IMR-90 (cell line): ENCODE measurements around the gene ZNF385B. TPM values are rescaled to one million over a fixed set of nuclear protein-coding genes. Genes with fewer than 3 reads are reported as not detected.

Source experiments
- ATAC-seq: fragments of 200-7000 bp; cut with Tn5 transposase; 2 replicates; pipeline ENCODE4 v1.9.1; 2020; ENCODE audit warnings: low read depth, mild to moderate bottlenecking, moderate library complexity
- BruUV-seq: library from RNA; stranded (reverse); fragments of 400-500 nt; replicated peaks from 2 replicates; lab custom pipeline; 2021; lab: Mats Ljungman, UMichigan
- CTCF ChIA-PET: fragments of 300-600 bp; formaldehyde crosslinking; extraction: SDS; loops from one replicate; lab custom pipeline; 2021; ENCODE audit warnings: antibody characterized with exemption; lab: Yijun Ruan, JAX
- POLR2A ChIA-PET: fragments of 300-600 bp; sonication (Branson Sonifier 250); formaldehyde crosslinking; loops from one replicate; lab custom pipeline; 2022; ENCODE audit warnings: antibody characterized with exemption; ENCODE audit not compliant: unreplicated experiment; lab: Charles Lee
- DNase-seq: peaks from one replicate; pipeline ENCODE4 v3.0.0; 2013
- H2AFZ ChIP-seq: replicated peaks from 2 replicates; pipeline ENCODE3; 2013; ENCODE audit warnings: low read length, mild to moderate bottlenecking; ENCODE audit not compliant: poor library complexity
- H2AK5ac ChIP-seq: 2 replicates; pipeline ENCODE4 v1.6.1; 2013; ENCODE audit warnings: low read depth, low read length, inconsistent platforms
- H2AK9ac ChIP-seq: replicated peaks from 2 replicates; pipeline ENCODE3; 2013; ENCODE audit warnings: mild to moderate bottlenecking, low read depth, low read length, moderate library complexity; ENCODE audit not compliant: poor library complexity
- H2BK120ac ChIP-seq: 2 replicates; pipeline ENCODE4 v1.6.1; 2013; ENCODE audit warnings: low read depth, low read length, inconsistent platforms
- H2BK15ac ChIP-seq: 3 replicates; pipeline ENCODE4 v1.6.1; 2013; ENCODE audit warnings: low read depth, low read length, inconsistent platforms
- H2BK20ac ChIP-seq: 2 replicates; pipeline ENCODE4 v1.6.1; 2013; ENCODE audit warnings: low read depth, mild to moderate bottlenecking, inconsistent platforms, low read length, moderate library complexity
- H2BK5ac ChIP-seq: 2 replicates; pipeline ENCODE4 v1.6.1; 2013; ENCODE audit warnings: mild to moderate bottlenecking, low read depth, low read length, inconsistent platforms; ENCODE audit not compliant: poor library complexity, severe bottlenecking
- H3K14ac ChIP-seq: replicated peaks from 2 replicates; pipeline ENCODE4 v1.6.1; 2013; ENCODE audit warnings: low read depth, low read length, inconsistent platforms
- H3K18ac ChIP-seq: 2 replicates; pipeline ENCODE4 v1.6.1; 2013; ENCODE audit warnings: low read depth, low read length, control low read depth
- H3K23ac ChIP-seq: 2 replicates; pipeline ENCODE4 v1.6.1; 2013; ENCODE audit warnings: low read depth, low read length, inconsistent platforms
- H3K27ac ChIP-seq: 2 replicates; pipeline ENCODE4 v1.5.1; 2013; ENCODE audit warnings: mild to moderate bottlenecking, control low read depth, low read length; ENCODE audit not compliant: insufficient read depth
- H3K27me3 ChIP-seq: 2 replicates; pipeline ENCODE4 v1.6.1; 2013; ENCODE audit warnings: low read length; ENCODE audit not compliant: control insufficient read depth, insufficient read depth
- H3K36me3 ChIP-seq: 2 replicates; pipeline ENCODE4 v1.6.1; 2013; ENCODE audit warnings: low read length, mixed read lengths; ENCODE audit not compliant: control insufficient read depth, insufficient read depth
- H3K4ac ChIP-seq: 2 replicates; pipeline ENCODE4 v1.6.1; 2013; ENCODE audit warnings: low read depth, low read length, inconsistent platforms
- H3K4me1 ChIP-seq: 2 replicates; pipeline ENCODE4 v1.6.1; 2013; ENCODE audit warnings: low read length, mixed read lengths; ENCODE audit not compliant: control insufficient read depth, insufficient read depth
- H3K4me2 ChIP-seq: 2 replicates; pipeline ENCODE4 v1.6.1; 2013; ENCODE audit warnings: low read depth, mild to moderate bottlenecking, control low read depth, low read length, moderate library complexity
- H3K4me3 ChIP-seq: 2 replicates; pipeline ENCODE4 v1.5.1; 2013; ENCODE audit warnings: low read depth, mild to moderate bottlenecking, control low read depth, low read length, moderate library complexity; ENCODE audit not compliant: insufficient read depth
- H3K56ac ChIP-seq: 2 replicates; pipeline ENCODE4 v1.6.1; 2013; ENCODE audit warnings: low read length, inconsistent platforms; ENCODE audit not compliant: insufficient read depth; ENCODE audit errors: extremely low read depth
- H3K79me1 ChIP-seq, 2 experiments: 2 replicates each; pipeline ENCODE4 v1.6.1; 2013; ENCODE audit warnings: low read length in 2 of 2, inconsistent platforms in 1 of 2, low read depth in 1 of 2
- H3K9ac ChIP-seq: 2 replicates; pipeline ENCODE4 v1.6.1; 2013; ENCODE audit warnings: low read depth, low read length, control low read depth
- H3K9me1 ChIP-seq: 2 replicates; pipeline ENCODE4 v1.6.1; 2013; ENCODE audit warnings: low read length, inconsistent platforms; ENCODE audit not compliant: insufficient read depth
- H3K9me3 ChIP-seq: 2 replicates; pipeline ENCODE4 v1.6.1; 2013; ENCODE audit warnings: low read length; ENCODE audit not compliant: control insufficient read depth, insufficient read depth
- H4K20me1 ChIP-seq: 2 replicates; pipeline ENCODE4 v1.6.1; 2013; ENCODE audit warnings: low read length, inconsistent platforms; ENCODE audit not compliant: insufficient read depth
- H4K5ac ChIP-seq: 2 replicates; pipeline ENCODE4 v1.6.1; 2013; ENCODE audit warnings: mild to moderate bottlenecking, low read depth, low read length, control low read depth
- H4K8ac ChIP-seq, 2 experiments: 2 replicates each; pipeline ENCODE4 v1.6.1; 2013; ENCODE audit warnings: low read depth in 2 of 2, low read length in 2 of 2, control low read depth in 1 of 2, inconsistent platforms in 1 of 2
- H4K91ac ChIP-seq: 2 replicates; pipeline ENCODE4 v1.6.1; 2013; ENCODE audit warnings: low read depth, low read length, inconsistent platforms; ENCODE audit not compliant: insufficient read depth
- CEBPB ChIP-seq: IDR thresholded peaks from 2 replicates; pipeline ENCODE4 v1.6.1; 2012; ENCODE audit warnings: low read depth, low read length, improper control_type of control experiment
- FOS ChIP-seq: fragments of 150-350 bp; IDR thresholded peaks from 2 replicates; pipeline ENCODE4 v1.6.1; 2016; ENCODE audit warnings: low read depth, low read length
- WGBS, 2 experiments: methylation state at CpG; one replicate each; pipeline versions ENCODE4 v1.1.5 to v1.1.7; 2013; ENCODE audit warnings: missing lambda C conversion rate in 2 of 2; ENCODE audit not compliant: insufficient read length in 1 of 2; ENCODE audit errors: extremely low coverage in 2 of 2; 5-methylcytosine and 5-hydroxymethylcytosine counted together
- dilution Hi-C: fragments of 300-500 bp; cut with HindIII; formaldehyde crosslinking; loops from one replicate; pipeline ENCODE4 v1.14.3; 2018; ENCODE audit warnings: low sequenced_read_pairs; ENCODE audit not compliant: unreplicated experiment
- in situ Hi-C: fragments of 300-500 bp; cut with MboI; formaldehyde crosslinking; loops from 3 replicates; pipeline ENCODE4 v1.14.3; 2019; ENCODE audit warnings: low sequenced_read_pairs, inconsistent platforms, mixed read lengths
- intact Hi-C: fragments of 100-400 bp; cut with micrococcal nuclease; formaldehyde crosslinking; loops from 2 replicates; pipeline ENCODE4 v1.10.0; 2022
- polyA plus RNA-seq, 3 experiments: library from polyadenylated mRNA; depleted of rRNA; stranded (reverse); fragments of >200 nt; gene quantifications; 2 replicates each; pipeline ENCODE4 v1.2.3, GENCODE V29; 2012; ENCODE audit warnings: low replicate concordance in 1 of 3
- total RNA-seq: library from RNA; depleted of rRNA; stranded (reverse); fragments of >200 nt; gene quantifications from 2 replicates; pipeline ENCODE4 v1.2.3, GENCODE V29; 2012

ZNF385B gene
- total and polyA plus RNA-seq, 2 of the 4 experiments (the other 2 are of a cell fraction), result not detected

GRCh38 chr2:179569831-179570233, 291.6 kb downstream of the ZNF385B start:
- Histone ChIP-seq H4K5ac (no peak overlapping the region), H2AFZ (no peak overlapping the region), H3K4me1 (peaks cover 4% of the 10 kb centered on the region), H4K8ac (no peak overlapping the region), H3K18ac (no peak overlapping the region), H2AK5ac (0 out of 2 replicates have a peak overlapping the region, but pooled peaks have one; percentile 5), H3K9me3 (no peaks in the 10 kb centered on the region), H2BK15ac (no peak overlapping the region), H3K36me3 (no peaks in the 10 kb centered on the region), H3K9me1 (no peaks in the 10 kb centered on the region), H3K4ac (no peak overlapping the region), H3K9ac (no peak overlapping the region), H3K14ac (no peak overlapping the region), H3K23ac (no peak overlapping the region), H3K4me2 (no peak overlapping the region), H2BK120ac (no peak overlapping the region), H3K27ac (no peak overlapping the region), H3K56ac (no peak overlapping the region), H3K79me1 (no peaks in the 10 kb centered on the region), H3K4me3 (no peak overlapping the region), H4K20me1 (no peaks in the 10 kb centered on the region), H2BK20ac (no peak overlapping the region), H4K91ac (no peak overlapping the region), H2AK9ac (no peak overlapping the region), H2BK5ac (no peak overlapping the region), H3K27me3 (no peaks in the 10 kb centered on the region)
- BruUV-seq, result no TSS peak
- ChIA-PET POLR2A (no interaction called here), CTCF (interaction anchor here (0.6 kb wide), 1 partner anchor 122 kb away, joined by 3 read pairs; no protein-coding TSS in a partner anchor)
- intact Hi-C loops (no loop called here), dilution Hi-C loops (no loop called here), in situ Hi-C loops (no loop called here)
- TF ChIP-seq FOS (no peak), CEBPB (peak; percentile 72)
- DNase-seq, result peak; percentile 69
- no CpG with 5 or more reads among the region's 1 CpG for WGBS, 2 experiments
- ATAC-seq, result peak; percentile 49
